ENCODE measurements around the gene STAT1. TPM values are rescaled to one million over a fixed set of nuclear protein-coding genes. Genes with fewer than 3 reads are reported as not detected.
A peak's percentile ranks its signal among the peaks of the same experiment; 100 is the strongest.

STAT1 gene
- 349 TPM for polyA plus RNA-seq (2013, experiment 1 of 2; ENCODE audit: insufficient read length)
- 374 TPM for polyA plus RNA-seq (2013, experiment 2 of 2; ENCODE audit: insufficient read length)

DNA sequence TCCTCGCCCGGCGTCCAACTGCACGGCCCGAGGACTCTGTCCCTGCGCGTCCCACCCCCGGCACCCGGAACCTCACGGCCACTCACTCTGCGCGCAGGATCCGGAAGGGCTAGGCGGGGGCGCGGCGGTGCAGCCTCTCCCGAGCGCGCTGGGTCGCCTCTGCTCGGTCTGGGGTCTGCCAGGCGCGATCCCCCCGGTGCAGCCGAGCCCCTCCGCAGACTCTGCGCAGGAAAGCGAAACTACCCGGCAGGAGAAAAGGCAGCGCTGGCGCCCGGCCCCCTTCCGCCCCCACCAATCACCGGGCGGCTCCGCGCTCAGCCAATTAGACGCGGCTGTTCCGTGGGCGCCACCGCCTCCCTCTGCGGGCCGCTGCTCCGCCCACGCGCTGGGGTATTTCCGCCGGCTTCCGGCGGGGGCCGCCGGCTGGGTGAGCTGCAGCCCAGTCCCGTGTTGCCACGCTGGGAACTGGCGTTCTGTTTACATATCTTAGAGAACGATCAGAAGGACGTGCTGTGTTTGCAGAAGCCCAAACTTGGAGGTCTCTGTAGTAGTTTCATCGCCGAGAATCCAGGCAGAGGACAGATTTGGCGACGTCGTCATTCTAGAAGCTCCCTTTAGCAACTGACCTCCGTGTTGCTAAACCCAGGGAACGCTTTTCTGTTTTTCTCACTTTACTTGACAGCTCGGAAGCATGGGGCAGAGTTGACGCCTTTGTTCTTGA, at the start of gene STAT1:
STAT1 (minus strand) TSS at position 240 of the 721 bp plus-strand sequence. CDS start 4,168 bp downstream, outside the sequence.
- peak; percentile 95 for DNase-seq

DNA sequence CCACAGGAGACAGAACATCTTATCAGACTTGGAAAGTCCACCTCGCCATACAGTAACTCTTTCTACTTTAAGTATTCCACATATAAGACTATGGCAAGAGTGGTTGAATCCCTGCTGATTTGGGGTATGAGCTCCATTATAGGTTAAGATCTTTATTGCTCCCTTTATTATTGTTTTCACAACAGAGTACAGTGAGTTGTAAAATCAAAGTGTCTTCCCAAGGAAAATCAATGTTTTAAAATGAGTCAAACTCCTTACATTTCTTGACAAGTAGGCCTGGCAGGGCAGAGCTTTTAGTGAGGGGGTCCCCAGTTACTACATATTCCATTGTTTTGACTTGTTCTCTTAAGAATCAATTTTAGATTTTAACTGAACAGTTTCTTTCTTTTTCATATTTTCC, 49.6 kb upstream of the STAT1 start:
- DNase-seq = no peak

DNA sequence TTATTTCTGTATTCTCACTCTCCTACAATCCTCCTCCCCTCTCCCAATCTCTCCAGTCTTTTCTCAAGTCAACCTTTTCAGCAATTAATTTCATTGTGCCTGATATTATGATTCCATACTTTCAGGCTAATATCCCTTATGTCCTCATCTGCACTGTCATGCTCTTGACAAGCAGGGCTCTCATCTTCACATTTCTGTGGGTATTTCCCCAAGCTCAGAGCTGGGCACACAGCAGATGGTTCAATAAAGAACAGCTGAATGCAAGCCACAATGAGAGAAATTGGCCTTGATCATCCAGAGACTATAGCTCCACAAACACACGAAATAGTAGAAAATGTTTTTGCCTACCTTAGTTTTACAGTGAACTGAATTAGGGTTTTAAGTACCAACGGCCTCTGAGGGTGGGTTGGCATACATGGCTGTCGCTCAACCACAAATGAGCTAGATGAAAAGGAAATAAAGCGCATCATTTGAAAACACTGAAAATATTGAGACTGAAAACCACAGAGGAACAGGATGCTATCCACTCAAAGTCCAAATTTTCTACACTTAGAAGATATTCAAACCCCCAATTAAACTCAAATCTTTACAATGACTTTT, 47.5 kb upstream of the STAT1 start:
- no peak for DNase-seq

DNA sequence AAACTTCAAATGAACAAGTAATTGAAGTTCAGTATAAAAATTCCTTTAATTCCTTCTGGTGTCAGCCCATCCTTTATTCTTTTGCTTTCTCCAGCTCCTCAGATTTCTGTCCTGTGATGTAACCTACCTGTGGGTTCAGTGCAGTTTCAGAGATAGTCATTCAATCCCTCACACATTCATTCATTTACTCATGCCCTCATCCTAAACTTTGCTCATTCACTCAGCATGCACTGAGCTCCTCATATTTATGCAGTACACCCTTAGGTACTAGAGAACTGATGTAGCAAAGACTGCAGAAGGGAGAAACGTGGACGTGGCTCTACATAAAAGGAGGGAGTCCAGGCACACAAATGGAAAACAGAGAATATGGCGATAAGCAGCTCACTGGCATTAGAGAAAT, 45.3 kb upstream of the STAT1 start:
- no peak for DNase-seq

DNA sequence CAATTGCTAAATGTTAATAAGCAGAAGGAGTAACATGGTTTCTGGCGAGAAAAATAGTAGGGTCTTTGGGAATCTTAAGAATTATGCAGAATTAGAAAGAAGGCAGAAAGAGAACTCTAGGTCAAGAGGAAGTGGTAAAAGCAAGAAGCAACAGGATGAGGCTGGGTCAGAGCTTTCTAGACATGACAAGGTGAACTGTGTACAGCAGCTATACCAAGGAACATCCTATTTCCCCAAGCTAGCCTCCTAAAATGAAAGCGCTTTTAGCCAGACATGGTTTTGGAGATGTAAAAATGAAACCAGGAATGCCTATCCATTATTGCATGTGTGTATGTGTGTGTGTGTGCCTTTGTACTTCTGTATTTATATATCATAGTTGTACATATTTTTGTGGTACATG, 42.3 kb upstream of the STAT1 start:
- DNase-seq = no peak

DNA sequence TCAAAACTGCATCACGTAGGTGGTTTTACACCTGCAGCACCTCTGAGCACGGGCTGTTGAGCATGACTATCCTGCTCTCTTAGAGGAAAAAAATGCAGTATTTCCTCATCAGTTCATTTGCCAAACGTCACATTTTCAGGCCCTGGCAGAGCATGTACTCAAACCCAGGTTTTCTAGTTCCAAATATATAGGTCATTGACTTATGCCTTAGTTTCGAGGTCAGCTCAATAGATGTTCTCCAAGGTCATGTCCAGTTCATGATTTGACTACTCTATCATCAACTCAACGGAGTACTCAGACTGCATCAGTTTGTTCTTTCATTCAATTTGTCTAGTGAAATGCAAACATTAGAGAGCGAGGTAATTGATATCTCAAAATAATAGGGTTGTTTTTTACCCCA, 39.3 kb upstream of the STAT1 start:
- DNase-seq = no peak

DNA sequence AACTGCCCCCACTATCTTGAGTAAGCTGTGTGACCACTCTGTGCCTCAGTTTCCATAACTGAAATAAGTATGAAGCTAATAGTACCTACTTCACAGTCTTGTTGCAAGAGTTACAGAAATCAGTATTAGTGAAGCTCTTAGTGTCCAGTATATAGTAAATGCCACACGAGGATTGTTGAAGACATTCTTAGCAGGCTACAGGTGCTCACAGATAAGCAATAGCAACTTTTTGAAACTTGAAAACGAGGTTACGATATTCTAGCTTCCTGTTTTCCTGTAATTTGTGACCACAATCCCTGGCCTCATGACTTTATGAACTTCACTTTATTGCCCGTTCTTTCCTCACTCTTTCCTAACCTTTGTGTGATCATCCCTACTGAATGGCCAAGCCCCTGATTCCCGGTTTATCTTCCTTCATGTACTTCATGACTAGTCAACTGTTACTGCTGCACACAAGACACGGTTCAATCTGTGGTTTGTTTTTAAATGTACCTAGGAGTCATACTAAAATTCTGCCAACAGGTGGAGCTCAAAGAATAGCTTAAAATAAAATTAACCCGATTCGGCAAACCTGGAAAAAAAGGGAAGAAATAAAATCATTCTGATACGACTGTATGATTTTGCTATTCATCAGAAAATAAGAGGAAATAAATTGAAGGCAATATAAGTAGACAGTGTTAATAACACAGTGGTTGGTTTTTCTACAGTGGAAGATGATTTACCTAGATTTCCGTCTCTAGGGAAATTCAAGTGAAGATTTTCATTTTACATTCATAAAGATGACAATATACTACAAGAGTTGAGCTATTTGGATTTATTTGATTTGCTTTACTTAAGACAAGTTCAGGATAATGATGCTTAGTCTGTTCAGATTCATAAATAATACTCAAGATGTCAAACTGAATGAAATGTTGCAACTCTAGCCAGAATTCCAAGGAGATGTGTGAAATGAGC, 38.1 kb upstream of the STAT1 start:
- DNase-seq = peak; percentile 77

DNA sequence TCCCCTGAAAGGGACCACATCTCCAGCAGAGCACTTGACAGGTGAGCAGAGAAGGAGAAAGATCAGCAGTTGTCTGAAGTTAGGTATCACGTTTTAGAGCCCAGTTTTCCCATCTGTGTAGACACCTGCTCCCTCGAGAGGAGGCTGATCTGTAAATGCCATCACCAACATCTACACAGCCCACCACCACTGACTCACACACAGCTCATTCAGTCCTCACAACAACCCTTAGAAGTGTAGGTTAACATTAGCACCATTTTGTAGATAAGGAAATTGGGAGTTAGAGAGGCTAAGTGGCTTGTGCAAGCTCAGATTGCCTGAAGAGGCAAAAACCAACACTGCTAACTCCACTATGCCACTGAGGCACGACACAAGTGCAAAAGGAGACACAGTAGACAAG, 37.2 kb upstream of the STAT1 start:
- no peak for DNase-seq

DNA sequence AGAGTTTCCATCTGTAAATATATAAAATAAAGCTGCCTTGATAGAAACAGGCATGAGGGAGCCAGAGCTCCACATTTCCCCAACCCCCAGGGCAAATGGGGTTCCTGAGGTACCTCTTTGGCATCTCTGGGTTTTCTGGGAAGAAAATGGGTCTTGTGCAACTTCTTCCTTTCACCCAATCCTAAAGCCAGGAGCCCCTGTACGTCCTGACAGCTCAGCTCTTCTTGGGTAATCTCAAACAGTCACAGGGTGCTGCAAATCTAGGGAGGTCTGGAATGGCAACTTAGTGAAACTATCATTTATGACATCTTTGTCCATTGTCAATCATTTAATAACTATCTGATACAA, 36.6 kb upstream of the STAT1 start:
- peak; percentile 94 for DNase-seq

DNA sequence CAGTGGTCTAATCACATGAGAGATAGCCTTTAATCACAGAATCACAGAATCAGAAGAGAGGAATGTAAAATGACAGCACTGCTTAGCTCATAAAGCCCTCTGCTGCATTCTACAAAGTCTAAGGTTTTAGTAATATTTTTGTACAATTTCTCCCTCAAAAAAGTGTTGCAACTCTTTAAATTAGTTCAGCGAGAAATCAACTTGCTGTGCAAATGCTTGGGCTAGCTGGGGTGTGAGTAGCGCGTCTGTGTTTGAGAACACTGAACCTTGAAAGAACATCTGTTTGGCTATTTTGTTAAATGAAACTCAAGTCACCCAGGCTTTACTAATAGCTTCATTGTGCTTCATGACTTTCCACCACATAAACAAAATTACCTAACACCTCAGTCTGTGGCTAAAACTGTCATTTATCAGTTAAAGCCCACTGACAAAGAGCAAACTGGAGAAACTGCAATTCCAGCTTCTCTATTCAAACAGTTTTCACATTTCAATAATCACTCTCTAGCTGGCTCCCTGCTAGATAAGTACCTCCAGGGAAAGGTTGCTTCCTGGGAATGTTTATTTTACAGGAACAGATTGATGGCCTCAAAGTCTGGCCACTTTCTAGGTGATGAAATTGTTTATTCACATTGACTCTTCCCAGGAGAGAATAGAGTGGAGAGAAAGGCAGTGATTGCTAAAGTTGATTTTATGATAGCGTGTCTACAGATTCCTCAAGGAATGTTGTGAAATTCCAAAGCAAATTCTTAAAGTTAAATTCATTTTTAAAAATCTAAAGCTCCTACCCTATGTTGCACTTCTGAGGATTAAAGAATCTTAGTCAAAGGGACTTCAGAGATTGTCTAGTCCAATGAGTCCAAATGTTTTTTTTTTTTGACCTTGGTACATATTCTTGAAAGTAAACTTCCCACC, 36.0 kb upstream of the STAT1 start:
- DNase-seq = peak; percentile 96

DNA sequence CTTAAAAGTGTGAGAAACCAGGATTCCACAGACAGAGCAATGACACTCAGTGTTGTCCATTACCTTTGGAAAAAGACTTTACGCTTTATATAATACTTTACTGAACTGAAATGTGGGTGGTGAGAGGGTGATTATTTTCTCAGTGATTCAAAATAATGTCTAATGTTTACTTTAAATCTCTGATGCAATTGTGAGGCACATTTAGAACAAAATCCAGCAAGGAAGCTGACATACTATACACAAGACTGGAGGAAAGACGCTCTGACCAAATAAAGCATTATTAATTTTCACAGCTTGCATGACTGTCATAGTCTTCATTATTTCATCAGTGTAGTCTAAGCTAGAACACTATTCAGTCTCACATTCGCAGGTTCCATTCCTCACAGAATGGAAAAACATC, 34.1 kb upstream of the STAT1 start:
- peak; percentile 94 for DNase-seq

DNA sequence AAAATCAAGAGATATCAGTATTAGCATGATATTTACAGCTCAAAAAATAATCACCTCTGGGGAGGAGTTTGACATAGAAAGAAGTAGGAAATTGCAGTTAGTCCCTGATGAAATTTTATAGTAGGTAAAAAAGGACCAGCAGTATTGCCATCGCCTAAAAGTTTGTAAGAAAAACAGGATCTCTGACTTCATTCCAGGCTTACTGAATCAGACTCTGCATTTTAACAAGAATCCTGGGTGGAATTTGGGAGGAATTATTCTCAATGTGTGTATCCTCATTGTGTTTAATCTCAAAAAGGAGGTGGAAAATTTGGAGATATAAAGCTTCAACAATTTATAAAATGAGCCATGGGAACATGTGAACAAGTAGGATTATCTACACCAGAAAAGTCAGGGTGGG, 31.2 kb upstream of the STAT1 start:
- DNase-seq = peak; percentile 78

DNA sequence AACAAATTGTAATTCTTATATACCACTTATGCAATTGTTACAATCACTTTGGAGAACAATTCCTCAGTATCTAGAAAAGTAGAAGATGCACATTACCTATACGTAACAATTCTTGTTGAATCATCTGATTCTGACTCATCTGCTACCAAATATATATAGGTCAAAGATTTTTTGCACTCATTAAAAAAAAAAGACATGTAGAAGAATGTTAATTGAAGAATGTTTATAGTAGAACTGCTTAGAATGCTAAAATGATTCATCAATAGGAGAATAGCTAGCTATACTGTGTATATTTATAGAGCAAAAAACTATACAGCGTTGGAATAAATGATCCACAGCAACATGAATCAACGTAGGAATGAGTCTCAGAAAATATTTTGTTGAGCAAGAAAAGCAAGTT, 29.5 kb upstream of the STAT1 start:
- peak; percentile 85 for DNase-seq

DNA sequence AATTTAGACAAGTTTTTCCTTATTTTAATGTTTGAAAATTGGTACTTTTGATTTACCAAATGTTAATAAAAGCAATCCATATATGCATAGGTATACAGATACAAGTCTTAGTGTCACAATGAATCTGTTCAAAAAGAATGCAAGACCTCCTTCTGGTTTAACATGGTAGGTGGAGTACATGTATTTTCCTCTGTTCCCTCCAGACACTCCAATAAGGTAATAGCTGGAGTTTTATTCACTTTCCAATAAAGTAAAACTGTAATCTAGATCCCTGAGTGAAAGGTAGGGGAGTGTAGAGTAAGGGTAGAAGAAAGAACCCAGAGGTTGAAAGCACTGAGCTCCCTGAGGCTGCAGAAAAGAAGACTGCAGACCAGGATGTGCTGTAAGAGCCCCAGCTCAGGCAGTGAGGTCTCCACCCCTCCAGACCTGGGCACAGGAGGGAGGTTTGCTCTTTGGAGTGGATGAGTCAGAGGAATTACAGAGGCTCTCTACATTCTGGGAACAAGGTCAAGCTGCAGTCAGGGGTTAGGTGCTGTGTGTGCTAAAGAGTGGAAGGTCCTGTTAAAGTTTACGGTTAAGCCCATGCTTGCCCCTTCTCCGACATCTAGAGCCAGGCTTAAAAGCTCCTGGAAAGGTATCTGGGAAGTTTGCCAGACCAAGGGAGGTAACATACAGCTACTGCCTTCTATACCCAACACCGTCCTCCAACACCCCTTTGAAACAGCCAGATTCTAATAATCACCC, 27.6 kb upstream of the STAT1 start:
- peak; percentile 35 for DNase-seq

DNA sequence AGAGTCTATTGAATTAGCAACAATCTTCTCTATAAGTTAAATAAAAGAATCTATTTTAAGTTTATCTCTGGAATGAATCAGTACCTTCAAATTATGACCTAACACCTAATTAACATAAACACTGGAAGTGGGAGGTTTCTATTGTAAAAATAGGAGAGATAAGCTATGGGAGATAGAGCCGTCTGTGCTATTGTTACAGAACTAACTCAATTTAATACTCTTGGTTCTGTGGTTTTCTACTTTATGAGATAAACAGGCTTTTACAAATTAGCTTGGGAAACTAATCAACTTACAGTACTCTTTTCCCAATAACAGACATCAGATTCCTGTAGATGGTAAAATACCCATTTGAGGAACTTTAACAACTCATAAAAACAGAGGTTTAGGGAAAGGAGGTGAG, 25.6 kb upstream of the STAT1 start:
- no peak for DNase-seq

DNA sequence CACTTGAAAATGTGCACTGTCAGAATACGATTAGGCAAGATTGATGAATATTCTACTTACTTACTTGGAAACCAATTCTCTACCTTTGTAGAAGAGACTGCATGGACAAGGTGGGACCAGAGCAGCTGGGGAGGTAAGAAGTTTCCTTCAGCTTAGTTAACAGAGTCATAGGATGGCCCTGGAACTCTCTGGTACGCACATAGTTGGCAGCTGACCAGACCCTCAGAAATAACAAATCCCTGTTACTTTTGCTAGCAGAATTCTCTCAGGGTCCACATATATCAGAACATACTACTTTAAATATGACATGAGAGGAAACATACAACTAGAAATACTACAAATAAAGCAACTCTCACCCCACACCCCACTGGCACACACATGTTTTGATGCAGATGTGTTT, 24.8 kb upstream of the STAT1 start:
- peak; percentile 47 for DNase-seq

DNA sequence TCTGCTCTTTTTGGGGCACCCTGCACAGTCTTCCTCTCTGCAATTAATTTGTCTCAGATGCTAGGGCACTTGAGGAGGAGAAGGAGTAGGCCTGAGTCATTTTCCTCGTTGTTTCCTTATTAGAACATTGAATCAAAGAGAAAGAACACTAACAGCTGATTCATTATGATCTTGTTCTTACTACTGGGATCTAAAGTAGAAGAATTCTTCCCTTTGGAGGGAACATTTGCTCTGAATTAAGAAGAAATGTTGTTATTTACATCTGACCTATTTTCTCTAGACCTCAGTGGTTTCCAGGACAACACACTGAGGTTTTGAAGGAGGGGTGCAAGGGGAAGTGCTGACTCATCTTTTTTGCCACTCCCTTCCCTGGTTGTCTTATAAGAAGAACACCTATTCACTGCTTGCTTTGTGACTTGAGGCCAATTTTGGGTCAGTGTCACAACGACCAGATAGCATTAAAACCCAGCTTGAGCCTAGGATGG, 24.3 kb upstream of the STAT1 start:
- DNase-seq = peak; percentile 81

DNA sequence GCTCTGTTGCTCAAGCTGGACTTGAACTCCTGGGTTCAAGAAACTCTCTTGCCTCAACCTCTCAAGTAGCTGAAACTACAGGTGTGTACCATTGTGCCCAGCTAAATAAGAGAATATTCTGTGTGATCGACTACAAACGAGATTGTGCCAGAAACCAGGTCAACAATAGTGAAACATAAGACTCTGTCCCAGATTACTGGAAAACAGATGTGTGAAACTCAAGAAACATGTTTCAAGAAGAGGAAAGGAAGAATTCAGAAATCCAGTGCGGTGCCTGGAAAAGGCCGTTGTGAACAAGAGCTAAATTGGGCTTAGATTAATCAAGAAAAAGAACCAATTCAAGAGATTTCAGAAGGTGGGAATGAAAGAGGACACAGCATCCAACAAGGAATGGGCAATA, 23.4 kb upstream of the STAT1 start:
- no peak for DNase-seq

DNA sequence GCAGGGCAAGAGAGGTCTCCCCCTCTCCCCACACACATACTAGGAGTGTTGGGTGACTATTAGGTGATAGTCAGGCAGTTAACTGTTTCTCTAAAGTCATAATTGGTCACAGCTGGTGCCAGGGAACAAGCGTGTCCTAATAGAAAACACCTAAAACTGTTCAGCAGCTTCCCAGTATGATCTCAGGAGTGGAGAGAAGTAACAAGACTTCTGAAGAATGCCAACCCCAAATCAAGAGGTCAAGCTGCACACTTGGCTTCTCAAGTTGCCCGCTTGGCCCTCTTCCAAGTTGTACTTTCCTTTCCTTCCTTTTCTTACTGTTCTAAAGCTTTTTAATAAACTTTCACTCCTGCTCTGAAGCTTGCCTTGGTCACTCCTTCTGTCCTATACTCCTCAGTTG, 22.4 kb upstream of the STAT1 start:
- DNase-seq = no peak

DNA sequence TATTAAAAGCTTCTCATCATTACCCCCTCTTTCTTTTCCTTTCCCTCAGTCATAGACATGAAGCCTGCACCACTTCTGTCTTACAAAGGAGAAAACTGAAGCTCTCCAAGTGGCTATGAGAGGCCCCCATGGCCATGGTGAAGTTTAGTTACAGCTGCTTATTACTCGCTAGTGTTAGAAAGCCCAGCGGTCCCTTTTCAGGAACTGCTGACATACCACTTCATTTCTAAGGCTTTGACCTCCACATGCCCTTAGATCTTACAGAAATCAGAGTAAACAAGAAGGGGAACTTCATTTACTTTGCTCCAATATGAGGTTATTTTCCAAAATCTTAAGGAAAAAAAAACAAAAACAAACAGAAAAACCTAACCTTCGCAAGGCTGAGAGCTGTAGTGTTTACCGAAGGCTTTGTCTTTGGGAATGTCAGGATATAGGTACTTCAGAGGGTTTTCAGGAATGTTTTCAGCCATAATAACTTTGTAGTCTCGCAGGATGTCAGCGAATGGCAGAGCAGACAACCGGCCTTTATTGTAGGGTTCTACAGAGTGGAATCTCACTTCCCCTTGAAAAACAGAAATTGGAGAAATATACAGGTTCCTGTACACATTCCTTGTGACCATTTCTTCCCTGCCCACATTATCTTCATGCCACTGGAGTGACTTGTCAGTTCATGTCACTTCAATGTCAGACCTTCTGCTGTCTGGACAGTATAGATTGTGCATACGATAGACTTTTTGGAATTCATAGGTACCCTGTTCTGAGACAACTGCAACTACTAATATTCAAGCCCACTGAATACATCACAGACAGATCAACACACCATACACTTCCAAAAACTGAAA, 18.8 kb upstream of the STAT1 start:
- DNase-seq = no peak

Data from fibroblast of skin of scalp (primary cell).